Measurements from ENCODE around the gene APBA1.

The APBA1 gene

GRCh38 chr9:69583645-69584234 lies 88.4 kb downstream of the APBA1 start:
- in situ Hi-C loops (cut with MboI; ENCODE audit: low pct_unique_long_range_greater_than_20kb, low sequenced_read_pairs) = no loop called here
- no peak for DNase-seq

GRCh38 chr9:69582544-69583297 lies 89.5 kb downstream of the APBA1 start:
- DNase-seq = peak; percentile 8
- in situ Hi-C loops (cut with MboI; ENCODE audit: low pct_unique_long_range_greater_than_20kb, low sequenced_read_pairs) = no loop called here

GRCh38 chr9:69582018-69582417 lies 90.2 kb downstream of the APBA1 start:
- in situ Hi-C loops (cut with MboI; ENCODE audit: low pct_unique_long_range_greater_than_20kb, low sequenced_read_pairs) = no loop called here

DNA sequence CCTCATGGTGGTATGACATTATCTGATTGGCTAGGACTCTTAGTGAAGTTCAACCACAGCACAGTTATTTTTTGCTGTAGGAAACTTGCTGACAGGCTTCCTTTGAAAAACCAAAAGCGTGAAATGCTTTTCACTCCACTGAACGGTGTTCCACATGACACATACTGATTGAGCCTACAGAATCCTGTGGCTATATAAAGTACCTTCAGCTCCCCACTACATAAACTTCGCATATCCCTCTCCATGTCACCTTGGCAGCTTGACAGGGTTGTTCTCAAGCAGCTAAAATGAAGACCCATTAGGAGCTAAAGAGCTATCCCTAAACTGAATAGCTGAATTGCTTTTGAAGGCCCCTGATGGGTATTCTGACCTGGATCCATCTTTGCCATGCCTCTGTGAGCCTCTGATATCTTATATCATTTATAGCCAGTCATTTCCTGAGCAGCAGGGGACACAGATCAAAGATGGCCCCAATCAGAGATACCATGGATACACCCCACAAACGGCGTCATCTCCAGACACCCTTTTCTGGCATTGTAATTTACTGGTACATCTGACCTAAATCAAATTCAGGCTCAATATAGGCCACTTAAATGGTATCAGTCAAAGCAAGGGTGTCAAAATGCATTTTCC lies 91.5 kb downstream of the APBA1 start:
- in situ Hi-C loops (cut with MboI; ENCODE audit: low pct_unique_long_range_greater_than_20kb, low sequenced_read_pairs) = no loop called here
- DNase-seq = no peak

More at GRCh38 chr9:69582018-69582417, 90.2 kb downstream of the APBA1 start:
- DNase-seq = no peak

GRCh38 chr9:69579760-69580581 lies 92.2 kb downstream of the APBA1 start:
- in situ Hi-C loops (cut with MboI; ENCODE audit: low pct_unique_long_range_greater_than_20kb, low sequenced_read_pairs) = no loop called here
- DNase-seq = no peak

GRCh38 chr9:69579032-69579758 lies 93.0 kb downstream of the APBA1 start:
- DNase-seq = no peak
- in situ Hi-C loops (cut with MboI; ENCODE audit: low pct_unique_long_range_greater_than_20kb, low sequenced_read_pairs) = no loop called here

DNA sequence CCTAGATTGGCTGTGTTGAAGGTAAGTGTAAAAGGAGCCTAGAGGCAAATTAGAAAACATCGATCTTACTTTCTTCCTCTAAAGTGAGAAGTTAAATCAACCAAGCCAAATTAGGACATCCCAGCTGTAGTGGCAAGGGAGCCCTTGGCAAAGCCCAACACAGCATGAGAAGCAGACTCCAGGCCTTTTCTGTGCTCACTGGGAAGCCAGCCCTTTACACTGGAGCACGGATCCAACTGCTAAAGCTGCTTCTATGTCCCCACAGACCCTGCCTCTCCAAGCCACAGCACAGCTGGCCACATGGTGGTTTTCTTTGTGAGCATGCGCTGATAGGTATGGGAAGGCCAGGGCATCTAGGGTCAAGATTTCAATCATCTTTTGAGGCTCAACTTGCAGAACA lies 94.1 kb downstream of the APBA1 start:
- in situ Hi-C loops (cut with MboI; ENCODE audit: low pct_unique_long_range_greater_than_20kb, low sequenced_read_pairs) = no loop called here
- DNase-seq = no peak

GRCh38 chr9:69577123-69577522 lies 95.0 kb downstream of the APBA1 start:
- DNase-seq = no peak
- in situ Hi-C loops (cut with MboI; ENCODE audit: low pct_unique_long_range_greater_than_20kb, low sequenced_read_pairs) = no loop called here

GRCh38 chr9:69574057-69574456 lies 98.1 kb downstream of the APBA1 start:
- in situ Hi-C loops (cut with MboI; ENCODE audit: low pct_unique_long_range_greater_than_20kb, low sequenced_read_pairs) = no loop called here
- no peak for DNase-seq

DNA sequence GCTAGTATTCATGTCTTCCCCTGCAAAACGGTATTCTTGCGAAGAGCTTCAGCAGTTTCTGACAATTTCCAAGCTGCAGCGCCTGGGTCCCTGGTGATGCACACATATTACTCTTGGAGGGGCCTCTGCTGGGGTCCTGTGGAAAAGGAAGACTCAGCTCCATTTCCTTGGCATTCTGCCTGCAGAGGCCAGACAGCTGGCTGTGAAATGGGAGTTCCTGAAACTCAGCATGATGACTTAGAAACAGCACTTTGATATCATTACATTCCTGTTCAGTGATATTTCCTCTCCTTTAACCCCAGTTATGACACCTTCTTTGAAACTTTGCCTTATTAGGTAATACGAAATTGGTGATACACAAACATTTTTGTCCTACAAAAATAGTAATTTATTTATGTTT lies 98.5 kb downstream of the APBA1 start:
- DNase-seq = no peak
- in situ Hi-C loops (cut with MboI; ENCODE audit: low pct_unique_long_range_greater_than_20kb, low sequenced_read_pairs) = no loop called here

DNA sequence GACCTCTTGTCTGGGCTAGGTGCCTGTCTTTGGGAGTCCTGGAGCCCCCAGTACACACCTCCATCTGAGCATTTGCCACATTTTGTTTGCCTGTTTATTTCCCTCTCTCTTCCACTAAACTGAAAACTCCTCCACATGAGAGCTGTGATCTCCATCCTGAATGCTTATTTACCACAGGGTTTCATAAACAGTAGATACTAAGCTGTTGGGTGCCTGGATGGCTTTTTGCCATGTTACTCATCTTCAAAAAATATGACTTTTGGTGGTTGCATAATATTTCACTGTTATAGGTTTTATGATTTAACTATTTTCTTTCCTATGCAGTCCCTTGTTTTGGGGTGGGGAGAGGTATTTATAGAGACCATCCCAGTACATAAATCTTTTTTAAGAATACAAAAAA lies 99.6 kb downstream of the APBA1 start:
- in situ Hi-C loops (cut with MboI; ENCODE audit: low pct_unique_long_range_greater_than_20kb, low sequenced_read_pairs) = no loop called here
- DNase-seq = no peak

DNA sequence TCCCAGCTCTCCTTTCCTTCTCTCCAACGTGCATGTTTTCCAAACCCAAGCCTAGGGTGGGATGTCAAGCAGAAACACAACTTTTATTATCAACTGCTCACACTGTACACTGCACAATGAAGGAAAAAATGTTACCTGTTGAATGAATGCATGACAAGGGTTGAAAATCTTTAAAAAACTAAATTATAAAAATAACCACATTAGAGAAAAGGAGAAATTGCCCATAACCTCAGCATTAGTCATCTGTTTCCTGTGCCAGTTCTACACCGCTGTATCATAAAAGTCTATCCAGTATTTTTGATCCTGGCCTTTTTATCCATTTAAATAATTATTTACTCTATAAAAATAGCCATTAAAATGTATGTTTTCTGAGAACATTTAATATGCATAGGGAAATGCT lies 101.1 kb downstream of the APBA1 start:
- in situ Hi-C loops (cut with MboI; ENCODE audit: low pct_unique_long_range_greater_than_20kb, low sequenced_read_pairs) = no loop called here
- DNase-seq = no peak

DNA sequence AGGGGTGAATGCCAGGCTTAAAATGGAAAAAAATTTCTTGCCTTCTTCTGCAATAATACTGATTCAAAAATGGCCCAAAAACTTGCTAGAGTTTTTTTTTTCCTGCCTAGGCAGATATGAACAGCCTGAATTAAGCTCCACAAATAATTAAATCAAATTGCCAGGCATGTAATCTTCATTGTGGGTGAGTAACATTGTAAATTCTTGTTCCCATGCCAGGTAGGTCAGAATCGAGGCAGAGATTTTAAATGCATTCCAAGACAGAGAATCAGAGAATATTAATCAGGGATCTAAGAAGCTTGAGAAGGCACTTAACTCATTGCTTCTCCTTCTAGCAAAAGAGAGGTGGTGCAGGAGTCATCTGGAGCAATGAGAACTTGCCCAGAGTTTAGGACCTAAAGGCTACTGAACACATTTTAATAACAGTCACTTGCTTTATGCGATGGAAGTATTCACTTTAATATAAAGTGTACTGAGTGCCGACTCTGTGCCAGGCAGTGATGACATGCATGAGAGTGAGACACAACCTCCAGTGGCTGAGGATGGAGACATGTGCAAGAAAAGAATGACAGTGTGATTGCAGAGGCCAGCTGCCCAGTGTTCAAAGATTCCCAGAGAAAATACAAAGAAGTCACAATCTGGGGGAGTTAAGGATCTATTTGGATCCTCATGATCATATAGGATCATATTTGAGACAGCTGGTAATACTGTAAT lies 102.3 kb downstream of the APBA1 start:
- DNase-seq = no peak
- in situ Hi-C loops (cut with MboI; ENCODE audit: low pct_unique_long_range_greater_than_20kb, low sequenced_read_pairs) = no loop called here

DNA sequence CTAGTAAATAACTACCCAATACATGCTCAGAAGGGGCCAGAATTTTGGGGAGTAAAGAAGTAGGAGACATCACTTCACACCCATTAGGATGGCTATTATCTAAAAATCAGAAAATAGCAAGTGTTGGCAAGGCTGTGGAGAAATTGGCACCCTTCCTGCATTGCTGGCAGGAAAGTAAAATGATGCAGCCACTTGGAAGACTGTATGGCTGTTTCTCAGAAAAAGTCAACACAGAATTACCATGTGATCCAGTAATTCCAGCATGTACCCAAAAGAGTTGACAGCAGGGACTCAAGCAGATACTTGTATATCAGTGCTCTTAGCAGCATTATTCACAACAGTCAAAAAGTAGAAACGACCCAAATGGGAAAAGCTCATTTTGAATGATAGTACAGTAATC lies 107.6 kb downstream of the APBA1 start:
- in situ Hi-C loops (cut with MboI; ENCODE audit: low pct_unique_long_range_greater_than_20kb, low sequenced_read_pairs) = no loop called here
- DNase-seq = no peak

- no peak for DNase-seq
- in situ Hi-C loops (cut with MboI; ENCODE audit: low pct_unique_long_range_greater_than_20kb, low sequenced_read_pairs) = no loop called here
These were observed 113.0 kb downstream of the APBA1 start for GRCh38 chr9:69559126-69559525.

GRCh38 chr9:69556707-69557106 lies 115.5 kb downstream of the APBA1 start:
- in situ Hi-C loops (cut with MboI; ENCODE audit: low pct_unique_long_range_greater_than_20kb, low sequenced_read_pairs) = no loop called here
- no peak for DNase-seq

DNA sequence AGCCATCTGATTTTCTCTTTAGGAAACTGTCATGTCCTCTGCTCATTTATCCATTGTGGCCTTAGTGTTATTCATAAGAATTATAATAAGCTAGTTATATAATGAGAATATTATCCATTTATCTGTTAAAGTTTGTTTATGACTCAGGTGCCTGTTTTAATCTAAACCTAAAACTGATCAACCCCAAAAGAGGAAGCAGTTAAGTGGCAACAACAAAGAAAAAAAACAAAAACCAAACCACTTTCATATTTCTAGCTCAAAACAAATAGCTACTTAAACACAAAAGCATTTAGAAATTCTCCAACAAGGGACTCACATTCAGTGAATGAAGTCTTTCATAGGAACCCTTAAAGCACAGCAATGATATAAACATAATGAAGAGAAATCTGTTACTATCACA lies 116.4 kb downstream of the APBA1 start:
- in situ Hi-C loops (cut with MboI; ENCODE audit: low pct_unique_long_range_greater_than_20kb, low sequenced_read_pairs) = no loop called here
- DNase-seq = no peak

- in situ Hi-C loops (cut with MboI; ENCODE audit: low pct_unique_long_range_greater_than_20kb, low sequenced_read_pairs) = no loop called here
- no peak for DNase-seq
These were observed 117.2 kb downstream of the APBA1 start for GRCh38 chr9:69554945-69555344.

Measured in KBM-7 (cell line).